SK-N-SH treated with all-trans-retinoic acid at 6 μM for 48 hours (cell line): ENCODE measurements around the gene CDON.
A peak's percentile ranks its signal among the peaks of the same experiment; 100 is the strongest.

Source experiments
- ATAC-seq: fragments of 200-7000 bp; cut with Tn5 transposase; 3 replicates; pipeline ENCODE4 v1.9.1; 2020; ENCODE audit warnings: mild to moderate bottlenecking, moderate library complexity
- ARNTL ChIP-seq: fragments of 450-650 bp; formaldehyde crosslinking; IDR thresholded peaks from 2 replicates; pipeline ENCODE4 v1.5.0; 2020; ENCODE audit warnings: low read depth, mild to moderate bottlenecking, moderate library complexity, borderline replicate concordance
- BACH2 ChIP-seq: fragments of 250-450 bp; sonication (Bioruptor Pico); IDR thresholded peaks from 2 replicates; pipeline ENCODE4 v1.9.0; 2021; ENCODE audit warnings: mild to moderate bottlenecking, borderline replicate concordance
- CREB5 ChIP-seq: fragments of 250-450 bp; sonication (Bioruptor Pico); IDR thresholded peaks from 2 replicates; pipeline ENCODE4 v1.5.1; 2020; ENCODE audit warnings: low read depth, mild to moderate bottlenecking, moderate library complexity
- GLIS3 ChIP-seq: fragments of 250-450 bp; sonication (Bioruptor Pico); IDR thresholded peaks from 2 replicates; pipeline ENCODE4 v1.5.0; 2020; ENCODE audit warnings: mild to moderate bottlenecking, moderate library complexity
- ISL1 ChIP-seq: fragments of 250-450 bp; sonication (Bioruptor Pico); IDR thresholded peaks from 2 replicates; pipeline ENCODE4 v2.1.2; 2022; ENCODE audit warnings: mild to moderate bottlenecking, moderate library complexity
- OSR1 ChIP-seq: fragments of 250-450 bp; sonication (Bioruptor Pico); IDR thresholded peaks from 2 replicates; pipeline ENCODE4 v1.8.0; 2022; ENCODE audit warnings: moderate library complexity, mild to moderate bottlenecking, inconsistent platforms
- POU6F1 ChIP-seq: fragments of 250-450 bp; sonication (Bioruptor Pico); IDR thresholded peaks from 2 replicates; pipeline ENCODE4 v1.8.0; 2021; ENCODE audit warnings: low read depth, mild to moderate bottlenecking, moderate library complexity, borderline replicate concordance
- PPARA ChIP-seq: fragments of 250-450 bp; sonication (Bioruptor Pico); IDR thresholded peaks from 2 replicates; pipeline ENCODE4 v1.5.0; 2020; ENCODE audit warnings: mild to moderate bottlenecking, borderline replicate concordance
- RARB ChIP-seq: fragments of 250-450 bp; sonication (Bioruptor Pico); IDR thresholded peaks from 2 replicates; pipeline ENCODE4 v1.8.0; 2021; ENCODE audit warnings: mild to moderate bottlenecking, moderate library complexity
- SNAI2 ChIP-seq: fragments of 250-450 bp; sonication (Bioruptor Pico); IDR thresholded peaks from 2 replicates; pipeline ENCODE4 v1.5.0; 2020; ENCODE audit warnings: mild to moderate bottlenecking, moderate library complexity
- TCF4 ChIP-seq: fragments of 250-450 bp; sonication (Bioruptor Pico); IDR thresholded peaks from 2 replicates; pipeline ENCODE4 v1.8.0; 2021; ENCODE audit warnings: mild to moderate bottlenecking, moderate library complexity, borderline replicate concordance
- TOX ChIP-seq: fragments of 250-450 bp; sonication (Bioruptor Pico); IDR thresholded peaks from 2 replicates; pipeline ENCODE4 v1.8.0; 2021; ENCODE audit warnings: mild to moderate bottlenecking, moderate library complexity, borderline replicate concordance
- TSHZ2 ChIP-seq: fragments of 250-450 bp; sonication (Bioruptor Pico); IDR thresholded peaks from 2 replicates; pipeline ENCODE4 v1.5.0; 2020; ENCODE audit warnings: mild to moderate bottlenecking, moderate library complexity
- ZC3H10 ChIP-seq: fragments of 250-450 bp; sonication (Bioruptor Pico); IDR thresholded peaks from 2 replicates; pipeline ENCODE4 v1.5.1; 2021; ENCODE audit warnings: mild to moderate bottlenecking, moderate library complexity
- ZFP3 ChIP-seq: fragments of 250-450 bp; sonication (Bioruptor Pico); IDR thresholded peaks from 2 replicates; pipeline ENCODE4 v1.5.0; 2020; ENCODE audit warnings: mild to moderate bottlenecking, moderate library complexity
- ZFP30 ChIP-seq: fragments of 450-650 bp; formaldehyde crosslinking; IDR thresholded peaks from 2 replicates; pipeline ENCODE4 v1.5.0; 2022; ENCODE audit warnings: mild to moderate bottlenecking, moderate library complexity
- ZNF565 ChIP-seq: fragments of 450-650 bp; formaldehyde crosslinking; conservative IDR thresholded peaks from 2 replicates; pipeline ENCODE4 v1.5.0; 2020; ENCODE audit warnings: low read depth, mild to moderate bottlenecking, moderate library complexity
- ZNF70 ChIP-seq: fragments of 450-650 bp; formaldehyde crosslinking; IDR thresholded peaks from 2 replicates; pipeline ENCODE4 v1.5.0; 2020; ENCODE audit warnings: mild to moderate bottlenecking, moderate library complexity
- ZNF8 ChIP-seq: fragments of 450-650 bp; formaldehyde crosslinking; IDR thresholded peaks from 2 replicates; pipeline ENCODE4 v1.5.0; 2020; ENCODE audit warnings: mild to moderate bottlenecking, moderate library complexity
- TF ChIP-seq, protein P1 (sequence below): fragments of 250-450 bp; sonication (Bioruptor Pico); IDR thresholded peaks from 2 replicates; pipeline ENCODE4 v1.5.1; 2021; ENCODE audit warnings: mild to moderate bottlenecking, moderate library complexity
- TF ChIP-seq, protein P2 (sequence below): fragments of 250-450 bp; sonication (Bioruptor Pico); IDR thresholded peaks from 2 replicates; pipeline ENCODE4 v1.8.0; 2020; ENCODE audit warnings: mild to moderate bottlenecking, moderate library complexity, borderline replicate concordance

The CDON gene

DNA sequence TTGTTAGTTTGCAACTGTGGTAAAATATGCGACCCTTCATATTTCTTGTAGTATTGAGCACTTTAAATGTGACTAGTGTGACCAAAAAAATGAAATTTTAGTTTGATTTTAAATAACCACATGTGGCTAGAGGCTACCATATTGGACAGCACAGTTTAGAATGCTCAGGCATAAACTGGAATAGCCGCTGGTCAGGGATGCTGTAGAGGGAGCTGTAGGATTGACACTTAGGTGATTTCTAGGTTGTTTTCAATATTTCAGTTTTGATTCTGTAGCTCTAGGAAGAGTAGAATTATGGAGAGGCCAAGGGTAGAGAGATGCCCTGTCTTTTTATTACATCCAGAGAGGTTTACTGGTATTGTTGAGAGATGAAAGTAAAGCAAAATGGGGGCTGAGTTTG is 127.6 kb downstream of the CDON start:
- no peak for TF ChIP-seq TOX (CRISPR knock-in tag)
- no peak for TF ChIP-seq TSHZ2
- TF ChIP-seq ZC3H10 (CRISPR knock-in tag) = no peak
- TF ChIP-seq OSR1 (CRISPR knock-in tag) = no peak
- TF ChIP-seq ISL1 (CRISPR knock-in tag) = no peak
- no peak for TF ChIP-seq ZFP3 (CRISPR knock-in tag)
- TF ChIP-seq TCF4 (CRISPR knock-in tag) = no peak
- TF ChIP-seq ARNTL (CRISPR knock-in tag) = no peak
- TF ChIP-seq BACH2 (CRISPR knock-in tag) = no peak
- TF ChIP-seq POU6F1 (CRISPR knock-in tag) = no peak
- no peak for TF ChIP-seq ZNF8
- TF ChIP-seq, protein P1, sequence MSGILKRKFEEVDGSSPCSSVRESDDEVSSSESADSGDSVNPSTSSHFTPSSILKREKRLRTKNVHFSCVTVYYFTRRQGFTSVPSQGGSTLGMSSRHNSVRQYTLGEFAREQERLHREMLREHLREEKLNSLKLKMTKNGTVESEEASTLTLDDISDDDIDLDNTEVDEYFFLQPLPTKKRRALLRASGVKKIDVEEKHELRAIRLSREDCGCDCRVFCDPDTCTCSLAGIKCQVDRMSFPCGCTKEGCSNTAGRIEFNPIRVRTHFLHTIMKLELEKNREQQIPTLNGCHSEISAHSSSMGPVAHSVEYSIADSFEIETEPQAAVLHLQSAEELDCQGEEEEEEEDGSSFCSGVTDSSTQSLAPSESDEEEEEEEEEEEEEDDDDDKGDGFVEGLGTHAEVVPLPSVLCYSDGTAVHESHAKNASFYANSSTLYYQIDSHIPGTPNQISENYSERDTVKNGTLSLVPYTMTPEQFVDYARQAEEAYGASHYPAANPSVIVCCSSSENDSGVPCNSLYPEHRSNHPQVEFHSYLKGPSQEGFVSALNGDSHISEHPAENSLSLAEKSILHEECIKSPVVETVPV (CRISPR knock-in tag) = no peak
- TF ChIP-seq PPARA (CRISPR knock-in tag) = no peak
- no peak for TF ChIP-seq GLIS3
- no peak for TF ChIP-seq ZFP30 (CRISPR knock-in tag)
- TF ChIP-seq, protein P2, sequence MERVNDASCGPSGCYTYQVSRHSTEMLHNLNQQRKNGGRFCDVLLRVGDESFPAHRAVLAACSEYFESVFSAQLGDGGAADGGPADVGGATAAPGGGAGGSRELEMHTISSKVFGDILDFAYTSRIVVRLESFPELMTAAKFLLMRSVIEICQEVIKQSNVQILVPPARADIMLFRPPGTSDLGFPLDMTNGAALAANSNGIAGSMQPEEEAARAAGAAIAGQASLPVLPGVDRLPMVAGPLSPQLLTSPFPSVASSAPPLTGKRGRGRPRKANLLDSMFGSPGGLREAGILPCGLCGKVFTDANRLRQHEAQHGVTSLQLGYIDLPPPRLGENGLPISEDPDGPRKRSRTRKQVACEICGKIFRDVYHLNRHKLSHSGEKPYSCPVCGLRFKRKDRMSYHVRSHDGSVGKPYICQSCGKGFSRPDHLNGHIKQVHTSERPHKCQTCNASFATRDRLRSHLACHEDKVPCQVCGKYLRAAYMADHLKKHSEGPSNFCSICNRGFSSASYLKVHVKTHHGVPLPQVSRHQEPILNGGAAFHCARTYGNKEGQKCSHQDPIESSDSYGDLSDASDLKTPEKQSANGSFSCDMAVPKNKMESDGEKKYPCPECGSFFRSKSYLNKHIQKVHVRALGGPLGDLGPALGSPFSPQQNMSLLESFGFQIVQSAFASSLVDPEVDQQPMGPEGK (CRISPR knock-in tag) = no peak
- TF ChIP-seq SNAI2 (CRISPR knock-in tag) = no peak
- ATAC-seq = peak; percentile 58

GRCh38 chr11:125934473-125934872 is 128.2 kb downstream of the CDON start:
- TF ChIP-seq ZNF565 (no peak), CREB5 (CRISPR knock-in tag) (no peak), TSHZ2 (no peak), ZFP3 (CRISPR knock-in tag) (no peak), PPARA (CRISPR knock-in tag) (no peak), ZNF8 (no peak), RARB (CRISPR knock-in tag) (no peak), ZNF70 (no peak)
- TF ChIP-seq, all 23 proteins: peak for 0
- no peak for ATAC-seq
